Gastroesophageal sphincter (tissue), 3 donors: ENCODE results near the gene EML4.

ENCODE experiments used
- CTCF ChIP-seq, 4 experiments: fragments of 200-600 bp in 2 of 4; fragments of 450-650 bp in 2 of 4; sonication (generic) in 1 of 4; IDR thresholded peaks; one replicate each; pipeline ENCODE4 v1.5.1; 2017 to 2019; ENCODE audit warnings: antibody characterized with exemption in 4 of 4, mild to moderate bottlenecking in 2 of 4, moderate library complexity in 2 of 4
- EP300 ChIP-seq: sonication (generic); formaldehyde crosslinking; IDR thresholded peaks from one replicate; pipeline ENCODE4 v1.6.1; 2017; ENCODE audit warnings: antibody characterized with exemption, mild to moderate bottlenecking

GRCh38 chr2:42300527-42300926 lies 131.4 kb downstream of the EML4 start:
- TF ChIP-seq CTCF (IDR thresholded peaks at IDR 0.05) (no peak), EP300 (no peak)
